HL-60 (cell line): ENCODE results near the gene IRF2BP2.

Experiments
- CTCF ChIP-seq: IDR thresholded peaks from one replicate; pipeline ENCODE4 v1.5.1; 2011; ENCODE audit warnings: low read length, control low read depth, inconsistent platforms; ENCODE audit not compliant: insufficient read depth
- POLR2AphosphoS5 ChIP-seq: IDR thresholded peaks from 2 replicates; pipeline ENCODE4 v1.6.1; 2012; ENCODE audit warnings: low read depth
- SPI1 ChIP-seq: IDR thresholded peaks from 2 replicates; pipeline ENCODE4 v1.6.1; 2012; ENCODE audit warnings: low read depth, mild to moderate bottlenecking, borderline replicate concordance

GRCh38 chr1:234565132-234565531 is 44.8 kb downstream of the IRF2BP2 start:
- no peak for TF ChIP-seq CTCF
- no peak for TF ChIP-seq POLR2AphosphoS5
- TF ChIP-seq SPI1 = no peak
